Breast epithelium (tissue), 3 donors: Measurements from ENCODE around the gene ANKRD23.

Source experiments
- CTCF ChIP-seq, 3 donors: fragments of 450-650 bp; IDR thresholded peaks; one replicate each; pipeline ENCODE4 v1.5.1; 2016 to 2017; ENCODE audit warnings: antibody characterized with exemption in 3 of 3, mild to moderate bottlenecking in 3 of 3, moderate library complexity in 3 of 3
- POLR2A ChIP-seq: fragments of 450-650 bp; IDR thresholded peaks from one replicate; pipeline ENCODE4 v1.6.1; 2016; ENCODE audit warnings: antibody characterized with exemption, mild to moderate bottlenecking, moderate library complexity
- POLR2AphosphoS5 ChIP-seq, 3 donors: sonication (generic); formaldehyde crosslinking; IDR thresholded peaks; one replicate each; pipeline ENCODE4 v1.6.1; 2017; ENCODE audit warnings: antibody characterized with exemption in 3 of 3

- no peak for TF ChIP-seq CTCF (IDR thresholded peaks at IDR 0.05)
- no peak for TF ChIP-seq POLR2AphosphoS5 (IDR thresholded peaks at IDR 0.05)
- no peak for TF ChIP-seq POLR2A
These were observed 4.4 kb upstream of the ANKRD23 start for GRCh38 chr2:96848264-96848663.
